Caco-2 (cell line): ENCODE data around the gene FIZ1. TPM values are rescaled to one million over a fixed set of nuclear protein-coding genes. Genes with fewer than 3 reads are reported as not detected.

ENCODE experiments used
- BruUV-seq: library from RNA; stranded (reverse); fragments of 400-500 nt; replicated peaks from 2 replicates; lab custom pipeline; 2021; lab: Mats Ljungman, UMichigan
- CTCF ChIA-PET: fragments of 300-600 bp; sonication (Branson Sonifier 250); formaldehyde crosslinking; loops from one replicate; lab custom pipeline; 2022; ENCODE audit warnings: antibody characterized with exemption; lab: Charles Lee
- POLR2A ChIA-PET: fragments of 300-600 bp; sonication (Branson Sonifier 250); formaldehyde crosslinking; loops from one replicate; lab custom pipeline; 2022; ENCODE audit warnings: antibody characterized with exemption; lab: Charles Lee
- DNase-seq, 2 experiments: peaks; one replicate each; pipeline versions ENCODE4 v3.0.0 to v3.0.0-alpha.2; 2020 to 2022
- H3K27me3 ChIP-seq: replicated peaks from 2 replicates; pipeline ENCODE4 v1.6.0; 2011; ENCODE audit warnings: low read length; ENCODE audit not compliant: control insufficient read depth, insufficient read depth
- H3K36me3 ChIP-seq: 2 replicates; pipeline ENCODE4 v1.5.1; 2011; ENCODE audit warnings: low read length; ENCODE audit not compliant: control insufficient read depth, insufficient read depth
- H3K4me1 ChIP-seq: fragments of 250-450 bp; sonication (Bioruptor Pico); 2 replicates; pipeline ENCODE4 v1.5.1; 2020; ENCODE audit warnings: mild to moderate bottlenecking
- H3K4me3 ChIP-seq: 2 replicates; pipeline ENCODE4 v1.5.1; 2011; ENCODE audit warnings: low read depth, mild to moderate bottlenecking, control low read depth, low read length
- H3K9me3 ChIP-seq: fragments of 250-450 bp; sonication (Bioruptor Pico); 2 replicates; pipeline ENCODE4 v1.5.1; 2020; ENCODE audit warnings: mild to moderate bottlenecking, moderate library complexity
- H3K27ac Mint-ChIP-seq: one replicate; pipeline ENCODE4 v1.8.0; 2022; ENCODE audit warnings: mixed read lengths; ENCODE audit not compliant: unreplicated experiment
- H3K27me3 Mint-ChIP-seq: one replicate; pipeline ENCODE4 v1.8.0; 2022; ENCODE audit warnings: mixed read lengths; ENCODE audit not compliant: insufficient read depth, unreplicated experiment
- H3K36me3 Mint-ChIP-seq: one replicate; pipeline ENCODE4 v1.8.0; 2022; ENCODE audit warnings: mild to moderate bottlenecking, mixed read lengths; ENCODE audit not compliant: insufficient read depth, unreplicated experiment
- H3K4me1 Mint-ChIP-seq: one replicate; pipeline ENCODE4 v1.8.0; 2022; ENCODE audit warnings: low read depth, mixed read lengths; ENCODE audit not compliant: unreplicated experiment
- H3K4me3 Mint-ChIP-seq: one replicate; pipeline ENCODE4 v1.8.0; 2022; ENCODE audit warnings: mild to moderate bottlenecking, moderate library complexity, mixed read lengths; ENCODE audit not compliant: unreplicated experiment
- H3K9me3 Mint-ChIP-seq: one replicate; pipeline ENCODE4 v1.8.0; 2022; ENCODE audit warnings: mixed read lengths; ENCODE audit not compliant: unreplicated experiment
- CTCF ChIP-seq, 2 experiments: fragments of 200-600 bp in 1 of 2; IDR thresholded peaks; 1 replicate in 1 of 2; 2 replicates in 1 of 2; pipeline versions ENCODE4 v1.5.1 to v1.8.0; 2011 to 2022; ENCODE audit warnings: antibody characterized with exemption in 1 of 2, control low read depth in 1 of 2, inconsistent platforms in 1 of 2, low read depth in 1 of 2, low read length in 1 of 2, mild to moderate bottlenecking in 1 of 2, moderate library complexity in 1 of 2; ENCODE audit not compliant: insufficient read depth in 1 of 2, severe bottlenecking in 1 of 2, unreplicated experiment in 1 of 2
- intact Hi-C: fragments of 100-400 bp; cut with micrococcal nuclease; formaldehyde crosslinking; loops from one replicate; pipeline ENCODE4 v1.10.0; 2022; ENCODE audit not compliant: unreplicated experiment
- total RNA-seq: library from RNA; stranded (reverse); gene quantifications from 2 replicates; pipeline ENCODE4 v1.2.3, GENCODE V29; 2022

The FIZ1 gene
- total RNA-seq, 1 experiment from 2014 or later, result 27.2 TPM

- TF ChIP-seq CTCF (IDR thresholded peaks at IDR 0.05; ENCODE audit: insufficient read depth in 1 of 2, low read depth in 1 of 2, low read length in 1 of 2, severe bottlenecking in 1 of 2, unreplicated experiment in 1 of 2), result no peak
Measured at GRCh38 chr19:55615543-55616394, 16.5 kb upstream of the FIZ1 start.

GRCh38 chr19:55614711-55615542 lies 15.6 kb upstream of the FIZ1 start:
- H3K27me3 Mint-ChIP-seq, result no peaks in the 10 kb centered on the region
- DNase-seq, result no peak
- ChIA-PET POLR2A (no interaction called here), CTCF (no interaction called here)
- no peak overlapping the region for H3K4me3 Mint-ChIP-seq
- H3K27ac Mint-ChIP-seq, result no peak overlapping the region
- no peaks in the 10 kb centered on the region for H3K9me3 Mint-ChIP-seq
- no peaks in the 10 kb centered on the region; the same call in 1 of the 2 replicates for H3K36me3 ChIP-seq
- no TSS peak for BruUV-seq
- no peak overlapping the region for H3K4me3 ChIP-seq
- no peak for TF ChIP-seq CTCF (IDR thresholded peaks at IDR 0.05; ENCODE audit: insufficient read depth in 1 of 2, low read depth in 1 of 2, low read length in 1 of 2, severe bottlenecking in 1 of 2, unreplicated experiment in 1 of 2)
- H3K4me1 Mint-ChIP-seq, result no peaks in the 10 kb centered on the region
- no peaks in the 10 kb centered on the region for H3K27me3 ChIP-seq
- no peaks in the 10 kb centered on the region for H3K4me1 ChIP-seq
- H3K9me3 ChIP-seq, result no peaks in the 10 kb centered on the region
- intact Hi-C loops, result no loop called here
- peaks cover 30% of the 10 kb centered on the region for H3K36me3 Mint-ChIP-seq

More at GRCh38 chr19:55615543-55616394, 16.5 kb upstream of the FIZ1 start:
- no peaks in the 10 kb centered on the region; the same call in 1 of the 2 replicates for H3K36me3 ChIP-seq
- DNase-seq, result no peak
- intact Hi-C loops, result no loop called here
- H3K4me3 ChIP-seq, result no peak overlapping the region
- BruUV-seq, result no TSS peak
- H3K27me3 ChIP-seq, result no peaks in the 10 kb centered on the region
- POLR2A ChIA-PET, result no interaction called here
- H3K27ac Mint-ChIP-seq, result no peak overlapping the region
- no peaks in the 10 kb centered on the region for H3K4me1 ChIP-seq
- H3K9me3 Mint-ChIP-seq, result no peaks in the 10 kb centered on the region
- CTCF ChIA-PET, result no interaction called here
- H3K27me3 Mint-ChIP-seq, result no peaks in the 10 kb centered on the region
- no peaks in the 10 kb centered on the region for H3K9me3 ChIP-seq
- H3K36me3 Mint-ChIP-seq, result peaks cover 35% of the 10 kb centered on the region
- no peaks in the 10 kb centered on the region for H3K4me1 Mint-ChIP-seq
- H3K4me3 Mint-ChIP-seq, result no peak overlapping the region

- H3K36me3 Mint-ChIP-seq, result peaks cover 23% of the 10 kb centered on the region
- Histone ChIP-seq H3K4me1 (no peaks in the 10 kb centered on the region), H3K36me3 (no peaks in the 10 kb centered on the region; the same call in 1 of the 2 replicates), H3K27me3 (no peaks in the 10 kb centered on the region), H3K9me3 (no peaks in the 10 kb centered on the region), H3K4me3 (no peak overlapping the region)
- no peaks in the 10 kb centered on the region for H3K4me1 Mint-ChIP-seq
- H3K9me3 Mint-ChIP-seq, result no peaks in the 10 kb centered on the region
- CTCF ChIA-PET, result no interaction called here
- BruUV-seq, result no TSS peak
- no peak overlapping the region for H3K27ac Mint-ChIP-seq
- no peak overlapping the region for H3K4me3 Mint-ChIP-seq
- intact Hi-C loops, result no loop called here
- no peak for TF ChIP-seq CTCF (IDR thresholded peaks at IDR 0.05; ENCODE audit: insufficient read depth in 1 of 2, low read depth in 1 of 2, low read length in 1 of 2, severe bottlenecking in 1 of 2, unreplicated experiment in 1 of 2)
- H3K27me3 Mint-ChIP-seq, result no peaks in the 10 kb centered on the region
- no peak for DNase-seq
- POLR2A ChIA-PET, result no interaction called here
Measured at GRCh38 chr19:55613930-55614710, 14.8 kb upstream of the FIZ1 start.
